GM12873 (cell line): Measurements from ENCODE around the gene TBCD.

Experiments
- TF ChIP-seq, protein P1 (sequence below): IDR thresholded peaks from 2 replicates; pipeline ENCODE4 v1.5.1; 2012; ENCODE audit warnings: low read depth, mild to moderate bottlenecking, moderate library complexity, low read length, control low read depth; ENCODE audit not compliant: insufficient read depth; ENCODE audit errors: missing control alignments

The TBCD gene

DNA sequence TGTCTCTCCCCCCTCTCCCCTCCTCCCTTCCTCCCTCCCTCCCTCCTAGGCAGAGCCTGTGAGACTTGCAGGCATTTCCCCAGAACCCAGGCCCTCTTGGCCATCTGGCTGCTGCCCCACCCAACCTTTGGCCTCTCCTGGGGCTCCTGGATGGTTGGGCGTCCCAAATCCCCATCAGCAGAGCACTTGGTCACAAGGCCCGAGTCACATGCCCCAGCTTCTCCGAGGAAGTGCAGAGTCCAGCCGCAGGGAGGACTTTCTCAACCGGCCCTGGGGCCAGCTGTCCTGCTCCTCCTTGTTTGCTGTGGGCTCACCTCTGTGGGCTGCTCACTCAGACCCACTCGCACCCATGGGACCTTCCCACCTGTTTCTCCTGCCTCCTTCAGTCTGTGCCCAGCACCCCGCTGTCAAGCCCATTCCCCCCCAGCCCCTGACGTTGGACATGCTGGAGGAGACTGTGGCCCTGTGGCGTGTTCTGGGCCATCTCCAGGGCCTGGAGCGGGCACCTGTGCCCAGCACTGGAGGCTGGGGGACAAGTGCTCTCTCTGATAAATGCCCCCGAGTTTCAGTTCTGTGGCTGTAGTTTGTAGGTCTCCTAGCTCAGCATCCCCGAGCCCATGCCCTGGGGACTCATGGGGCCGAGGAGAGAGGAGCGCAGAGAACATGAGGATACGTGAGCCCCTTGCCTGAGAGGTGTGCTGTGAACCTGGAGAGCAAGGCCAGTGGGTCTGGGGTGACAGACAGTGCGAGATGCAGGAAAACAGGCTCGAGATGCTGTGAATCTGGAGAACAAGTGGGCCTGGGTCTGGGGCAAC, 130.2 kb downstream of the TBCD start:
- TF ChIP-seq, protein P1, sequence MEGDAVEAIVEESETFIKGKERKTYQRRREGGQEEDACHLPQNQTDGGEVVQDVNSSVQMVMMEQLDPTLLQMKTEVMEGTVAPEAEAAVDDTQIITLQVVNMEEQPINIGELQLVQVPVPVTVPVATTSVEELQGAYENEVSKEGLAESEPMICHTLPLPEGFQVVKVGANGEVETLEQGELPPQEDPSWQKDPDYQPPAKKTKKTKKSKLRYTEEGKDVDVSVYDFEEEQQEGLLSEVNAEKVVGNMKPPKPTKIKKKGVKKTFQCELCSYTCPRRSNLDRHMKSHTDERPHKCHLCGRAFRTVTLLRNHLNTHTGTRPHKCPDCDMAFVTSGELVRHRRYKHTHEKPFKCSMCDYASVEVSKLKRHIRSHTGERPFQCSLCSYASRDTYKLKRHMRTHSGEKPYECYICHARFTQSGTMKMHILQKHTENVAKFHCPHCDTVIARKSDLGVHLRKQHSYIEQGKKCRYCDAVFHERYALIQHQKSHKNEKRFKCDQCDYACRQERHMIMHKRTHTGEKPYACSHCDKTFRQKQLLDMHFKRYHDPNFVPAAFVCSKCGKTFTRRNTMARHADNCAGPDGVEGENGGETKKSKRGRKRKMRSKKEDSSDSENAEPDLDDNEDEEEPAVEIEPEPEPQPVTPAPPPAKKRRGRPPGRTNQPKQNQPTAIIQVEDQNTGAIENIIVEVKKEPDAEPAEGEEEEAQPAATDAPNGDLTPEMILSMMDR, result no peak

DNA sequence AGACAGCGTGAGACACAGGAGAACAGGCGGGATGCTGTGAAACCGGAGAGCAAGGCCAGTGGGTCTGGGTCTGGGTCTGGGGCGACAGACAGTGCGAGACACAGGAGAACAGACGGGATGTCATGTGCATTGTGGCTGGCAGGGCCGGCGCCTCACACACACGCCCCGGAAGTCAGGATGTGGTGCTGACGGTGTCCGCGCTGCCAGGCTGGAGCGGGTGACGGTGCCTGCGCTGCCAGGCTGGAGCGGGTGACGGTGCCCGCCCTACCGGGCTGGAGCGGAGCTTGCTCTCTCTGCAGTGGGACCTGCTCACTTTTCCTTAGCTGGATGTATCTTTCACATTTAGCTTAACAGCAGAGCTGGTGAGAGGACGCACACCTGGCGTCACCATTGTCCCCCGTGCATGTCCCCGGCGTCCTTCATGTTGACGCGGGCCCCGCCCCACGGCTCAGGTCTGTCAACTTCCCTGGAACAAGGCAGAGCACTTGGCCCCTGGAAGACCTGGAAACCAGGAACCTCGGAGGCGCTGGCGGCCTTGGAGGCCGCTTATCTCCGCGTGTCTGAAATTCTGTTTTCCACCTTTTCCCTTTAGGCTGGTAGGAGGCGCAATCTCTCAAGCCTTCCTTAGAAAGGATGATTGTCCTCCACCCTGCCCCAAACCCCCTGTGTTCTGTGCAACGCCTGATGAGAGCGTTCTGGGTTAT, 131.0 kb downstream of the TBCD start:
- TF ChIP-seq, protein P1, result no peak

DNA sequence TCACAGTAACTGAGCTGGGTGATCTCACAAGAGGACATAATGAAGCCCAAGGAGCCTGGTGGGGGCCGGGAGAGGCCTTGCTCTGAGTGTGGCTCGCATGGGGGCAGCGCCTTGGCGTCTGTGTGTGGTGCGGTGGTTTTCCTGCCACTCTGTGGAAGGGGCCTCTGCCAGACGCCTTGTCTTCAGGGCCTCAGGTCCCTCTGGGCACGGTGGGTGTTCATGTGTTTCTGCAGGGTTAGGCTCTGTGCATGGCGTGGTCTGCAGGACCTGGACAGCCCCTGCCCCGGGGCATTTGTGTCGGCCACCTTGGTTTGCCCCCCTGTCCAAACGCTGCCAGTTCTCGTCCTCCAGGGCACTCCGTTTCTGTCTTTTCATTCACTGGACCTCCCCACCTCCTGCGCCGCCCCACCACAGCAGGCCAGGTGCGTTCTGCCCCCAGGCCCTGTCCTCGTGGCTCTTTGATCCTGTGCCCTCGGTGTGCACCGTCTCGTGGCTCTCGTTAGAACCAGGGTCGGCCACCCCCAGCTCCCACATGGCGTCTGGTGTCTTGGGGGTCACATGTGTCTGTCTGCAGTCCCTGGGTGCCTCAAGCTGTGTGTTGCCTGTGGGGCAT, 131.7 kb downstream of the TBCD start:
- TF ChIP-seq, protein P1, result no peak

DNA sequence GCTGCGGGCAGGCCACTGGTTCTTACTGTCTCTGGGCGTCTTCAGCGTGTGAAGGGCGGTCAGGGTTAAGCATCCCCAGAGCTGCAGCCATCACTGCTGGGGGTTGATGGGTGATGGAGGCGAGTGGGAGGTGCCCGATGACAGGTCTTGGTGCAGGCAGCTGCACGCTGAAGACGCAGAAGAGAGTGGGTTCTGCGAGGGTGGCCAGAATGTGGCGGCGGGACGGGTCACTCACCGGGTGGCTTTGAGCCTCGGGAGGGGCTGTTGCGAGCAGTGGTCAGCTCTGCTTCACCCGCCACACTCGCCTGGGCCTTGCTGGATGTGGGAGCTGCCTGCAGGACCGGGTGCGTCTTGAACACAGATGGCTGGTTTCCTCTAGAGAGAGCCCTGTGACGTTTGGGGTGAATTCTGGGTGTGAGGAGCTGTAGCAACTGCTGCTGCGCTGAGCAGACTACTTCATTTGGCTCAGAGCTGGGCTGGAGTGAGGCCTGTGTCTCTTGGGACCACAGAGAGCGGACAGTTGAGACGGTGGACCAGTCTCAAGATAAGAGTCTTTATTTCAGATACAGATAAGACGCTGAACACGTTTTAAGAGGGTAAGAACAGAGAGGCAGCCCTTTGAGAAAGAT, 132.6 kb downstream of the TBCD start:
- TF ChIP-seq, protein P1, result no peak

DNA sequence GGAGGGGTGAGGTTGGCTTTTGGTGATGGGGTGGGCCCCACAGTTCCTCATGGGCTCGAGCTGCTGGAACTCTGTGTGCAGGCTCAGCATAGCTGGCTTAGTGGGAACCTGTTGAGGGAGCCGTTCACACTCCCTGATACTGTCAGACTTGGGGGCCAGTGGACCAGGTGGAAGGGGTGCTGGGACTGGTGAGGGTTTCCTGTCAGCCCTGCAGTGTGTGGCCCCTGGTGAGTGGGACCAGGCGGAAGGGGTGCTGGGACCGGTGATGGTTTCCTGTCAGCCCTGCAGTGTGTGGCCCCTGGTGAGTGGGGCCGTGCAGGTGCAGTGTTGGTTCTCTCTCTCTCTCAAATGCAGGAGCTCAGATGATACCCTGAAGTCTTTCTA, 133.1 kb downstream of the TBCD start:
- TF ChIP-seq, protein P1, result no peak

DNA sequence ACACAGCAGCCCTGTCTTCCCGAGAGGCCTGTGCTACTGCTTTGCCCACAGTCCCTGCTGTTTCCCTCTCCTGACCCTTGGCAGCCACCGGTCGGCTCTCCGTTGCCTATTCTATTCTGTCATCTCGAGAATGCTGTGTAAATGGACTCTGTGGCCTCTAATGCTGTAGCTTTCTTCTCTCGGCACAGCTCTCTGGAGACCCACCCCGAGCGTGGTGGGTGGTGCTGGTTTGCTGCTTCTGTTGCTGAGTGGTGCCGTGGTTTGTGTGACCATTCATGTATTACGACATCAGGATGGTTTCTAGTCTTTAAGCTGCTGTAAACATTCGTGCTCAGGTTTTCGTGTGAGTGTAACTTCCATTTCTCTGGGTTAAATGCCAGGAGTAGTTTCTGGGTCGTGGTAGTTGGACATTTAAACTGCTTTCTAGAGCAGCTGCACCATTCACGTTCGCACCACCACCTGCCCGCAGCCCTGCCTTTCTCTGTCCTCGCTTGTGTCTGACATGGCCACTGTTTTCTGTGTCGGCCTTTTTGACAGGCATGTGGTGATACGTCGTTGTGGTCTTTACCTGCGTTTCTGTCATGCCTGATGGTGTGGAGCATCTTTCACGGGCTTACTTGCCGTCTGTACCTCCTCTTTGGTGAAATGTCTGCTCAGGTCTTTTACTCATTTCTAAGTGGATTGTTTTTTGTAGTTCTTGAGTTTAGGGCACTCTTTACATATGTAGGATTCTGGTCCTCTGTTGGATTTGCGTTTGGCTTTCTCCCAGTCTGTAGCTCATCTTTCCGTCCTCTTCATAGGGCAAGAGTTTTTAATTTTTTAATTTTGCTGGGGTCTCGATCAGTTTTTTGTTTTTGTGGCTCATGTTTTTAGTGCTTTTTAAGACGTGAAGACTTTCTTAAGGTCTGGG, 135.6 kb downstream of the TBCD start:
- TF ChIP-seq, protein P1, result no peak
